Measurements from ENCODE around the gene KLRG1. TPM values are rescaled to one million over a fixed set of nuclear protein-coding genes. Genes with fewer than 3 reads are reported as not detected.
A peak's percentile ranks its signal among the peaks of the same experiment; 100 is the strongest.

Gene KLRG1
- total RNA-seq (2022) (1.7 and 1.9 TPM in 2 replicates), Bru-seq, nascent RNA (percentile 29 among the genes with signal in this experiment), BruChase-seq, experiment 1, labeled RNA remaining after a 6-hour chase (percentile 34 among the genes with signal in this experiment), BruChase-seq, experiment 2, labeled RNA remaining after a 2-hour chase (percentile 38 among the genes with signal in this experiment)
- long read RNA-seq, partial matches to known transcripts: 0 of 2 reads
- long read RNA-seq, other reads (novel, unspliced or antisense): 2 of 2 reads

DNA sequence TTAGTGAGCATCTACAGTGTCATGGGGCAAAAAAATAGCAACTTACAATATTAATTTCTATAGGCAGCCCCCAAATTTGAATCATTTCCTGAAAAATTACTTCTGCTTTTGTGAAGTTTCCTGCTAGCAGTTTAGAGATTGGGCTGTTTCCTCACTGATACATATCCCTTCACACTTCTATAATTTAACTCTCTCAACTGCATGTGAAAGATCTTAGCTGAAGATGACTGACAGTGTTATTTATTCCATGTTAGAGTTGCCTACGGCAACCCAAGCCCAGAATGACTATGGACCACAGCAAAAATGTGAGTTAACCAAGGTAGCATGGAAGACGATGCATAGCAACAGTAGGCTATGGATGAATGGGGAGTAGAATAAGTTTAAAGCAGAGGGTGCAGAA is at the start of gene KLRG1:
TSS of gene KLRG1 (plus strand) at position 134 of the 400 bp plus-strand sequence. CDS start at position 224, 90 bp downstream.
- intact Hi-C loops (cut with micrococcal nuclease): no loop called here
- ChIA-PET POLR2A (no interaction called here), CTCF (interaction anchor here (0.7 kb wide), 1 partner anchor 43 kb away, joined by 3 read pairs; no protein-coding TSS in a partner anchor)
- Mint-ChIP-seq H3K4me3 (ENCODE audit: unreplicated experiment) (no peak within 1 kb of the TSS), H3K4me1 (ENCODE audit: insufficient read depth, unreplicated experiment) (no peaks in the 10 kb centered on the region), H3K36me3 (ENCODE audit: insufficient read depth, unreplicated experiment) (no peaks in the 10 kb centered on the region), H3K9me3 (ENCODE audit: unreplicated experiment) (no peaks in the 10 kb centered on the region), H3K27ac (ENCODE audit: low read depth, unreplicated experiment) (no peak within 1 kb of the TSS), H3K27me3 (ENCODE audit: insufficient read depth, unreplicated experiment) (no peaks in the 10 kb centered on the region)
- no TSS peak for BruUV-seq (replicated peaks)
- DNase-seq (ENCODE audit: unreplicated experiment): no peak
- TF ChIP-seq, protein P1, sequence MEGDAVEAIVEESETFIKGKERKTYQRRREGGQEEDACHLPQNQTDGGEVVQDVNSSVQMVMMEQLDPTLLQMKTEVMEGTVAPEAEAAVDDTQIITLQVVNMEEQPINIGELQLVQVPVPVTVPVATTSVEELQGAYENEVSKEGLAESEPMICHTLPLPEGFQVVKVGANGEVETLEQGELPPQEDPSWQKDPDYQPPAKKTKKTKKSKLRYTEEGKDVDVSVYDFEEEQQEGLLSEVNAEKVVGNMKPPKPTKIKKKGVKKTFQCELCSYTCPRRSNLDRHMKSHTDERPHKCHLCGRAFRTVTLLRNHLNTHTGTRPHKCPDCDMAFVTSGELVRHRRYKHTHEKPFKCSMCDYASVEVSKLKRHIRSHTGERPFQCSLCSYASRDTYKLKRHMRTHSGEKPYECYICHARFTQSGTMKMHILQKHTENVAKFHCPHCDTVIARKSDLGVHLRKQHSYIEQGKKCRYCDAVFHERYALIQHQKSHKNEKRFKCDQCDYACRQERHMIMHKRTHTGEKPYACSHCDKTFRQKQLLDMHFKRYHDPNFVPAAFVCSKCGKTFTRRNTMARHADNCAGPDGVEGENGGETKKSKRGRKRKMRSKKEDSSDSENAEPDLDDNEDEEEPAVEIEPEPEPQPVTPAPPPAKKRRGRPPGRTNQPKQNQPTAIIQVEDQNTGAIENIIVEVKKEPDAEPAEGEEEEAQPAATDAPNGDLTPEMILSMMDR (IDR thresholded peaks at IDR 0.05; ENCODE audit: unreplicated experiment): no peak

DNA sequence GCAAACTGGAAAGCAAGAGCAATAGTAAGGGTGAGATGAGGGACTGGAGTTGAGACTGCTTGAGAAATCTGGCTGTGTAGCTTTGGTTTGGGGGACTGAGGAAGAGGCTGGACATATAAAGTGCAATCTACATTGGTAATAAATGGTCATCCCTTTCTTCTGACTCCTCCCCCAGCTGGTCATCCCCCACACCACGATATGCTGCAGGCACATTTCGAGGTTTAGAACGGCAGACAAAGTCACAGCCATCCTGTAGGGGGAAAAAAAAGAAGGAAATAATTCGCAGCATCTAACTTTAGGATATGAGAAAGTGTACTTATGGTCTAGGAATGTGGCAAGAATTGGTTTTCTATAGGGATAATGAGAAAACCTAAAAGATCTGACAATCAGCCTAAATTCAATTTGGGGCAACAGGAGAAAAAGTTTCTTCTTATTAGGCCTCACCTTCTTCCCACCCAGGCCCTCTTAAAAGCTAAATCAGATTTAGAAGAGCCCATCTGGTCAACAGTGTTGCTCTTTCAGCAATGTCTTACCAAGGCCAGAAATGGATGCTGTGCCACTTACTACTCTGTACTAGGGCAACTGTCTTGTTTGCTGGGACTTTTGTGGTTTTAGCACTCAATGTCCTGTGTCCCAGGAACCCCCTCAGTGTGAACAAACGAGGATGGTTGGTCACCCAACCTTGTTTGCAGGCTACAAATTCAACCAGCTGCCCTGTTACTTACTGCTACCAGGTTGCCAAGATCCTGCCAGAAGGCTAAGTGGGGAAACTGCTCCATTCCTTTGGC is 47.5 kb upstream of the KLRG1 start:
- Mint-ChIP-seq H3K4me3 (ENCODE audit: unreplicated experiment) (no peak overlapping the region), H3K27me3 (ENCODE audit: insufficient read depth, unreplicated experiment) (no peaks in the 10 kb centered on the region), H3K4me1 (ENCODE audit: insufficient read depth, unreplicated experiment) (peaks cover 2% of the 10 kb centered on the region), H3K27ac (ENCODE audit: low read depth, unreplicated experiment) (peak overlapping the region; percentile 37), H3K36me3 (ENCODE audit: insufficient read depth, unreplicated experiment) (peaks cover 59% of the 10 kb centered on the region), H3K9me3 (ENCODE audit: unreplicated experiment) (no peaks in the 10 kb centered on the region)
- TF ChIP-seq, protein P1 (IDR thresholded peaks at IDR 0.05; ENCODE audit: unreplicated experiment): no peak
- ChIA-PET CTCF (interaction anchor here (0.5 to 1.2 kb wide), 3 partner anchors 27 to 1069 kb away, joined by 3 to 4 read pairs (median 3); partner anchors contain the start of genes PHC1 and SLC2A14), POLR2A (interaction anchor here (0.5 to 0.6 kb wide), 2 partner anchors 564 to 732 kb away, joined by 3 read pairs; no protein-coding TSS in a partner anchor)
- DNase-seq (ENCODE audit: unreplicated experiment): no peak
- BruUV-seq (replicated peaks): no TSS peak
- intact Hi-C loops (cut with micrococcal nuclease): no loop called here

DNA sequence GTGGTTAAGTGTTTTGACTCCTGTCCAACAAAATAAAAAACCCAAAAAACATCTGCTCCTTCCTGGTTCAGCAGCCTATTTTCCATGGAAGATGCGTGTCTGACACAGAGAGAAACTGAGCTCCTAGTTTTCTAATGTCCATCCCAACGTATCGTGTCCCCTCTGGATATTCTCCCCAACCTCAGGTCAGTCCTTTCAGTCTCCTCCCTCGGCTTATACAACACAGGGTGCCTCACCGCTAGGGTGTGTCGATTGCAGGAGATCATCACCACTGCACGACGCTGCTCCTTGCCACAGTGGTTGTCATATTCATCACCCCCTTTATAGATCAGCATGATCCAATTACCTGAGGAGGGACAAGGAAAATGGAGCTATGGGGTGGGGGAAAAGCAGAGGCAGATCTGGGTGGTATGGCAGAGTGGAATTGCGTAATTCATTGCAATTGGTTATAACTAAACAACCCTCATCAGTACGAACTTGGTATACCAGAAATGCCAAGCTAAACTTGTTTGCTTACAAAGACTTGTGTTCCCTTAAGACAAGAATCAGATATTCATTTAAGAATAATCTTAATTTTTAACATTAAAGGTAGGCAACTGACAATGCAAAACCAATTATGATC is 45.7 kb upstream of the KLRG1 start:
- Mint-ChIP-seq H3K27me3 (ENCODE audit: insufficient read depth, unreplicated experiment) (no peaks in the 10 kb centered on the region), H3K27ac (ENCODE audit: low read depth, unreplicated experiment) (no peak overlapping the region), H3K4me1 (ENCODE audit: insufficient read depth, unreplicated experiment) (peaks cover 14% of the 10 kb centered on the region), H3K9me3 (ENCODE audit: unreplicated experiment) (no peaks in the 10 kb centered on the region), H3K4me3 (ENCODE audit: unreplicated experiment) (no peak overlapping the region), H3K36me3 (ENCODE audit: insufficient read depth, unreplicated experiment) (peaks cover 59% of the 10 kb centered on the region)
- POLR2A ChIA-PET: no interaction called here
- no peak for DNase-seq (ENCODE audit: unreplicated experiment)
- TF ChIP-seq, protein P1 (IDR thresholded peaks at IDR 0.05; ENCODE audit: unreplicated experiment): no peak
- no TSS peak for BruUV-seq (replicated peaks)
- intact Hi-C loops (cut with micrococcal nuclease): no loop called here
- CTCF ChIA-PET: interaction anchor here (0.6 to 0.7 kb wide), 2 partner anchors 24 to 263 kb away, joined by 3 read pairs; no protein-coding TSS in a partner anchor

All from MCF 10A (cell line).